Testis (tissue), 2 donors: ENCODE results near the gene RNF213.

Source experiments
- CTCF ChIP-seq, 3 experiments: fragments of 450-650 bp in 2 of 3; fragments of 200-600 bp in 1 of 3; sonication (generic) in 1 of 3; IDR thresholded peaks; one replicate each; pipeline ENCODE4 v1.5.1; 2016 to 2019; ENCODE audit warnings: antibody characterized with exemption in 3 of 3, mild to moderate bottlenecking in 2 of 3, moderate library complexity in 1 of 3
- POLR2A ChIP-seq: fragments of 450-650 bp; IDR thresholded peaks from one replicate; pipeline ENCODE4 v1.6.1; 2017; ENCODE audit warnings: antibody characterized with exemption, mild to moderate bottlenecking, moderate library complexity

- TF ChIP-seq CTCF (IDR thresholded peaks at IDR 0.05) (no peak), POLR2A (no peak)
These were observed 57.5 kb downstream of the RNF213 start for GRCh38 chr17:80318166-80318565.
